HL-60 (cell line): Measurements from ENCODE around the gene RASAL2.

Experiments used
- CTCF ChIP-seq: IDR thresholded peaks from one replicate; pipeline ENCODE4 v1.5.1; 2011; ENCODE audit warnings: low read length, control low read depth, inconsistent platforms; ENCODE audit not compliant: insufficient read depth
- POLR2AphosphoS5 ChIP-seq: IDR thresholded peaks from 2 replicates; pipeline ENCODE4 v1.6.1; 2012; ENCODE audit warnings: low read depth
- SPI1 ChIP-seq: IDR thresholded peaks from 2 replicates; pipeline ENCODE4 v1.6.1; 2012; ENCODE audit warnings: low read depth, mild to moderate bottlenecking, borderline replicate concordance

DNA sequence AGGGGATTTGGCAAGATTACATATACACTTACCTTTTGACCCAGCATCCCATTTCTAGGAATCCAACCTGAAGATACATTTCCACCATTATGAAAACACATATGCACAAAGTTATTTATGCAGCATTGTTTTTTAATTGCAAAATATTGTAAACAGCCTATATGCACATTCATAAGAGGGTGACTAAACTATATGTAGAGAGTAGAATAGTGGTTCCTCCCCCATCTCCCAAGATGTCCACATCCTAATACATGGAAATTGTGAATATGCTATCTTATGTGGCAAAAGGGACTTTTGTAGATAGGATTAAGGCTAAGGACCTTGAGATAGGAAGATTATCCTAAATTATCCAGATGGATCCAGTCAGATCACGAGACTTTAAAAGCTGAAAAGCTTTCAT is 311.2 kb downstream of the RASAL2 start:
- TF ChIP-seq POLR2AphosphoS5 (no peak), CTCF (no peak), SPI1 (no peak)
